Measurements from ENCODE around the gene FKBP5. TPM values are rescaled to one million over a fixed set of nuclear protein-coding genes. Genes with fewer than 3 reads are reported as not detected.

FKBP5 gene
- total RNA-seq, 1 donor, result 1.3 TPM

- peak overlapping the region; percentile 16 for H3K4me3 ChIP-seq (ENCODE audit: low read depth, low read length)
- peak; percentile 65 for DNase-seq (ENCODE audit: low read depth)
- TF ChIP-seq CTCF (IDR thresholded peaks at IDR 0.05; ENCODE audit: insufficient read depth, low read depth, low read length), result no peak
Measured at GRCh38 chr6:35669451-35670045, 19.2 kb downstream of the FKBP5 start.

- DNase-seq (ENCODE audit: low read depth), result peak; percentile 62
- TF ChIP-seq CTCF (IDR thresholded peaks at IDR 0.05; ENCODE audit: insufficient read depth, low read depth, low read length), result no peak
- peak overlapping the region; percentile 16 for H3K4me3 ChIP-seq (ENCODE audit: low read depth, low read length)
Measured at GRCh38 chr6:35668744-35669450, 19.8 kb downstream of the FKBP5 start.

- H3K4me3 ChIP-seq (ENCODE audit: low read depth, low read length), result no peak overlapping the region
- TF ChIP-seq CTCF (IDR thresholded peaks at IDR 0.05; ENCODE audit: insufficient read depth, low read depth, low read length), result no peak
- no peak for DNase-seq (ENCODE audit: low read depth)
Measured at GRCh38 chr6:35668096-35668495, 20.6 kb downstream of the FKBP5 start.

- DNase-seq (ENCODE audit: low read depth), result no peak
- H3K4me3 ChIP-seq (ENCODE audit: low read depth, low read length), result no peak overlapping the region
- no peak for TF ChIP-seq CTCF (IDR thresholded peaks at IDR 0.05; ENCODE audit: insufficient read depth, low read depth, low read length)
Measured at GRCh38 chr6:35665573-35665972, 23.1 kb downstream of the FKBP5 start.

GRCh38 chr6:35664945-35665344, 23.8 kb downstream of the FKBP5 start:
- no peak for DNase-seq (ENCODE audit: low read depth)
- TF ChIP-seq CTCF (IDR thresholded peaks at IDR 0.05; ENCODE audit: insufficient read depth, low read depth, low read length), result no peak
- no peak overlapping the region for H3K4me3 ChIP-seq (ENCODE audit: low read depth, low read length)

- H3K4me3 ChIP-seq (ENCODE audit: low read depth, low read length), result no peak overlapping the region
- no peak for TF ChIP-seq CTCF (IDR thresholded peaks at IDR 0.05; ENCODE audit: insufficient read depth, low read depth, low read length)
- DNase-seq (ENCODE audit: low read depth), result peak; percentile 71
Measured at GRCh38 chr6:35663447-35664235, 25.1 kb downstream of the FKBP5 start.
